GM12892 (cell line): ENCODE measurements around the gene MYO10.

Experiments used
- POLR2A ChIP-seq: IDR thresholded peaks from 2 replicates; pipeline ENCODE4 v1.6.1; 2011; ENCODE audit warnings: low read depth, low read length, control low read depth
- POLR2AphosphoS5 ChIP-seq: IDR thresholded peaks from 2 replicates; pipeline ENCODE4 v1.6.1; 2011; ENCODE audit warnings: low read depth, low read length, control low read depth

DNA sequence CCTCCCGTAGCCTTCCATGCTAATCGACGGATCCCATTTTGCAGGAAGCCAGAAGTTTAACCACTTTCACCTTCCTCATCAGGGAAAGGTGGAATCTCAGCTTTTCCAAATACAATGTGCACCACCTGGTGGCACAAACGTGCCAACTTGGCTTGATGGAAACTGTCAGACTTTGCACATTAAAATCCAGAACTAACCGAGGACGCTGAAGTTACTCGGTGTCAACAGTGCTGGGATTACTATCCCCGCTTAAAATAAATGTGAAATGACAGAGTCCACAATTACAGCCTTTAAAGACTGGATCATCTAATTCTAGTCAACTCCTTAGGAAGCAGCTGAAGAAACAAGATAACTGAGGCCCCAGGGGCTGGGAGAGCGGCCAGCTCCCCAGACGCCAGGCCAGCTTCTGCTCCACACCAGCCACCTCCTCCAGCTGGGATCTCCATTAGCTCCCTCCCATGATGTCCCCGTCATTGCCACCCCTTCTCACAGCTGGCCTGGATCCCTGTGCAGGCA is 269.1 kb downstream of the MYO10 start:
- TF ChIP-seq POLR2AphosphoS5 (no peak), POLR2A (no peak)
